HL-60 (cell line): Measurements from ENCODE around the gene SPINDOC.

Source experiments
- CTCF ChIP-seq: IDR thresholded peaks from one replicate; pipeline ENCODE4 v1.5.1; 2011; ENCODE audit warnings: low read length, control low read depth, inconsistent platforms; ENCODE audit not compliant: insufficient read depth
- POLR2AphosphoS5 ChIP-seq: IDR thresholded peaks from 2 replicates; pipeline ENCODE4 v1.6.1; 2012; ENCODE audit warnings: low read depth
- REST ChIP-seq: IDR thresholded peaks from 2 replicates; pipeline ENCODE4 v1.6.1; 2012; ENCODE audit warnings: low read depth; ENCODE audit not compliant: insufficient replicate concordance

- TF ChIP-seq POLR2AphosphoS5 (no peak), REST (no peak), CTCF (no peak)
Observed at GRCh38 chr11:63817758-63818498, 4.7 kb downstream of the SPINDOC start.
